Measurements from ENCODE around the gene MAFG. TPM values are rescaled to one million over a fixed set of nuclear protein-coding genes. Genes with fewer than 3 reads are reported as not detected.

Gene MAFG
- total RNA-seq, 1 donor from 2014 or later: 35.8 TPM

- H3K36me3 ChIP-seq (ENCODE audit: insufficient read depth, low read length): peaks cover 12% of the 10 kb centered on the region
- FAIRE-seq (no peak), DNase-seq (ENCODE audit: low read depth) (no peak)
- H3K4me2 ChIP-seq (ENCODE audit: low read length): peak within 1 kb of the TSS; percentile 85
- Mint-ChIP-seq H3K9me3 (ENCODE audit: unreplicated experiment) (peaks cover 1% of the 10 kb centered on the region), H3K36me3 (ENCODE audit: low read depth, unreplicated experiment) (peaks cover 22% of the 10 kb centered on the region), H3K4me1 (ENCODE audit: low read depth, unreplicated experiment) (peaks cover 13% of the 10 kb centered on the region), H3K27ac (ENCODE audit: unreplicated experiment) (peak within 1 kb of the TSS; percentile 81), H3K27me3 (ENCODE audit: low read depth, unreplicated experiment) (no peaks in the 10 kb centered on the region), H3K4me3 (ENCODE audit: unreplicated experiment) (peak within 1 kb of the TSS; percentile 87)
- H3K27ac ChIP-seq (ENCODE audit: low read depth, low read length): peak within 1 kb of the TSS; percentile 26
- H2AFZ ChIP-seq (ENCODE audit: low read depth, low read length): no peak within 1 kb of the TSS
- peaks cover 85% of the 10 kb centered on the region for H4K20me1 ChIP-seq (ENCODE audit: insufficient read depth, low read length)
- H3K9ac ChIP-seq (ENCODE audit: low read length): peak within 1 kb of the TSS; percentile 75
- peaks cover 8% of the 10 kb centered on the region for H3K4me1 ChIP-seq (ENCODE audit: insufficient read depth, low read length)
- no peaks in the 10 kb centered on the region for H3K9me3 ChIP-seq (ENCODE audit: insufficient read depth, low read depth, low read length)
- TF ChIP-seq EZH2 (IDR thresholded peaks at IDR 0.05; ENCODE audit: insufficient read depth, low read length): no peak
- peak within 1 kb of the TSS; percentile 66 for H3K4me3 ChIP-seq (ENCODE audit: insufficient read depth, low read depth, low read length)
- no peaks in the 10 kb centered on the region for H3K27me3 ChIP-seq (ENCODE audit: insufficient read depth, low read length)
- H3K79me2 ChIP-seq (ENCODE audit: insufficient read depth, low read length): peaks cover 75% of the 10 kb centered on the region
Measured at GRCh38 chr17:81917565-81918332, 9.8 kb downstream of the MAFG start, which contains the start of gene SIRT7. Gene SIRT7, minus strand, starts transcription at chr17:81918176. Its CDS starts 45 bp downstream, at chr17:81918131.

- FAIRE-seq (no peak), DNase-seq (ENCODE audit: low read depth) (peak; percentile 63)
- H3K4me1 Mint-ChIP-seq (ENCODE audit: low read depth, unreplicated experiment): peaks cover 13% of the 10 kb centered on the region
- no peaks in the 10 kb centered on the region for H3K27me3 Mint-ChIP-seq (ENCODE audit: low read depth, unreplicated experiment)
- Histone ChIP-seq H3K4me3 (ENCODE audit: insufficient read depth, low read depth, low read length) (peak overlapping the region; percentile 66), H3K9ac (ENCODE audit: low read length) (peak overlapping the region; percentile 75), H3K9me3 (ENCODE audit: insufficient read depth, low read depth, low read length) (no peaks in the 10 kb centered on the region), H2AFZ (ENCODE audit: low read depth, low read length) (no peak overlapping the region), H3K4me2 (ENCODE audit: low read length) (peak overlapping the region; percentile 85), H3K4me1 (ENCODE audit: insufficient read depth, low read length) (peaks cover 8% of the 10 kb centered on the region), H3K27ac (ENCODE audit: low read depth, low read length) (no peak overlapping the region), H3K27me3 (ENCODE audit: insufficient read depth, low read length) (no peaks in the 10 kb centered on the region), H3K36me3 (ENCODE audit: insufficient read depth, low read length) (peaks cover 12% of the 10 kb centered on the region), H3K79me2 (ENCODE audit: insufficient read depth, low read length) (peaks cover 62% of the 10 kb centered on the region), H4K20me1 (ENCODE audit: insufficient read depth, low read length) (peaks cover 87% of the 10 kb centered on the region)
- peaks cover 1% of the 10 kb centered on the region for H3K9me3 Mint-ChIP-seq (ENCODE audit: unreplicated experiment)
- H3K4me3 Mint-ChIP-seq (ENCODE audit: unreplicated experiment): peak overlapping the region; percentile 84
- H3K36me3 Mint-ChIP-seq (ENCODE audit: low read depth, unreplicated experiment): peaks cover 22% of the 10 kb centered on the region
- H3K27ac Mint-ChIP-seq (ENCODE audit: unreplicated experiment): peak overlapping the region; percentile 81
- no peak for TF ChIP-seq CTCF (IDR thresholded peaks at IDR 0.05; ENCODE audit: insufficient read depth, low read depth, low read length)
- TF ChIP-seq EZH2 (IDR thresholded peaks at IDR 0.05; ENCODE audit: insufficient read depth, low read length): no peak
Measured at GRCh38 chr17:81916234-81917001, 11.1 kb downstream of the MAFG start.

GRCh38 chr17:81915331-81915730, 12.2 kb downstream of the MAFG start:
- peaks cover 1% of the 10 kb centered on the region for H3K9me3 Mint-ChIP-seq (ENCODE audit: unreplicated experiment)
- DNase-seq (ENCODE audit: low read depth) (no peak), FAIRE-seq (no peak)
- Histone ChIP-seq H3K4me2 (ENCODE audit: low read length) (no peak overlapping the region), H3K9ac (ENCODE audit: low read length) (no peak overlapping the region), H3K9me3 (ENCODE audit: insufficient read depth, low read depth, low read length) (no peaks in the 10 kb centered on the region), H3K4me3 (ENCODE audit: insufficient read depth, low read depth, low read length) (no peak overlapping the region), H3K4me1 (ENCODE audit: insufficient read depth, low read length) (peaks cover 13% of the 10 kb centered on the region), H4K20me1 (ENCODE audit: insufficient read depth, low read length) (peaks cover 78% of the 10 kb centered on the region), H3K27me3 (ENCODE audit: insufficient read depth, low read length) (no peaks in the 10 kb centered on the region), H3K79me2 (ENCODE audit: insufficient read depth, low read length) (peaks cover 51% of the 10 kb centered on the region), H3K27ac (ENCODE audit: low read depth, low read length) (no peak overlapping the region), H3K36me3 (ENCODE audit: insufficient read depth, low read length) (peaks cover 6% of the 10 kb centered on the region), H2AFZ (ENCODE audit: low read depth, low read length) (no peak overlapping the region)
- no peaks in the 10 kb centered on the region for H3K27me3 Mint-ChIP-seq (ENCODE audit: low read depth, unreplicated experiment)
- H3K4me1 Mint-ChIP-seq (ENCODE audit: low read depth, unreplicated experiment): peaks cover 13% of the 10 kb centered on the region
- peaks cover 22% of the 10 kb centered on the region for H3K36me3 Mint-ChIP-seq (ENCODE audit: low read depth, unreplicated experiment)
- no peak overlapping the region for H3K4me3 Mint-ChIP-seq (ENCODE audit: unreplicated experiment)
- no peak for TF ChIP-seq EZH2 (IDR thresholded peaks at IDR 0.05; ENCODE audit: insufficient read depth, low read length)
- TF ChIP-seq CTCF (IDR thresholded peaks at IDR 0.05; ENCODE audit: insufficient read depth, low read depth, low read length): no peak
- H3K27ac Mint-ChIP-seq (ENCODE audit: unreplicated experiment): no peak overlapping the region

All from astrocyte (in vitro differentiated cells and primary cell).